HepG2 (cell line): ENCODE measurements around the gene ZNF513. TPM values are rescaled to one million over a fixed set of nuclear protein-coding genes. Genes with fewer than 3 reads are reported as not detected.
A peak's percentile ranks its signal among the peaks of the same experiment; 100 is the strongest.

Source experiments
- ATAC-seq: fragments of 200-7000 bp; cut with Tn5 transposase; 3 replicates; pipeline ENCODE4 v1.9.1; 2020; ENCODE audit warnings: mild to moderate bottlenecking, moderate library complexity
- BruUV-seq: library from RNA; stranded (reverse); fragments of 400-500 nt; replicated peaks from 2 replicates; lab custom pipeline; 2021; lab: Mats Ljungman, UMichigan
- CTCF ChIA-PET: fragments of 300-600 bp; formaldehyde crosslinking; extraction: SDS; loops from one replicate; lab custom pipeline; 2021; ENCODE audit warnings: low total read pairs, inconsistent platforms, low intra/inter-chr PET ratio; lab: Yijun Ruan, JAX
- POLR2A ChIA-PET: fragments of 350-600 bp; sonication (Branson Sonifier 250); formaldehyde crosslinking; loops from one replicate; lab custom pipeline; 2020; ENCODE audit warnings: antibody characterized with exemption, inconsistent platforms; lab: Yijun Ruan, JAX
- DNase-seq: peaks from one replicate; pipeline ENCODE4 v3.0.0-alpha.2; 2015; ENCODE audit warnings: low spot score
- FAIRE-seq: peaks from 3 replicates; lab custom pipeline; 2011; peaks lifted over from hg19 to GRCh38; lab: Jason Lieb, UNC
- H2AFZ ChIP-seq: one replicate; pipeline ENCODE4 v1.6.1; 2011; ENCODE audit warnings: low read length, inconsistent platforms
- H3K27ac ChIP-seq: fragments of 300-600 bp; 3 replicates; pipeline ENCODE4 v1.8.0; 2011; ENCODE audit warnings: mixed run types, mild to moderate bottlenecking, mixed read lengths, low read length, inconsistent platforms; ENCODE audit not compliant: insufficient read depth; ENCODE audit errors: extremely low read length
- H3K27me3 ChIP-seq, 2 experiments: fragments of 200-600 bp in 1 of 2; 2 replicates in 1 of 2; 3 replicates in 1 of 2; pipeline versions ENCODE4 v1.6.0 to v1.8.0; 2011; ENCODE audit warnings: low read length in 2 of 2, mild to moderate bottlenecking in 2 of 2, moderate library complexity in 2 of 2, inconsistent platforms in 1 of 2; ENCODE audit not compliant: insufficient read depth in 2 of 2, control insufficient read depth in 1 of 2
- H3K36me3 ChIP-seq, 2 experiments: fragments of 200-600 bp in 1 of 2; replicated peaks in 1 of 2; 2 replicates in 1 of 2; 3 replicates in 1 of 2; pipeline versions ENCODE4 v1.5.1 to v1.8.0; 2011; ENCODE audit warnings: low read length in 2 of 2, inconsistent platforms in 1 of 2; ENCODE audit not compliant: insufficient read depth in 2 of 2, control insufficient read depth in 1 of 2
- H3K4me1 ChIP-seq: 2 replicates; pipeline ENCODE4 v1.5.1; 2012; ENCODE audit warnings: low read length, inconsistent platforms; ENCODE audit not compliant: insufficient read depth
- H3K4me2 ChIP-seq: 2 replicates; pipeline ENCODE4 v1.6.0; 2011; ENCODE audit warnings: low read depth, low read length, inconsistent platforms
- H3K4me3 ChIP-seq, 3 experiments: fragments of 200-600 bp in 1 of 3; sonication (generic), shearing (Covaris generic) in 1 of 3; replicated peaks in 1 of 3; 2 replicates each; pipeline ENCODE4 v1.5.1; 2011 to 2016; ENCODE audit warnings: low read length in 3 of 3, inconsistent platforms in 2 of 3, low read depth in 2 of 3, mild to moderate bottlenecking in 2 of 3, control low read depth in 1 of 3, mixed read lengths in 1 of 3; ENCODE audit not compliant: insufficient read depth in 1 of 3
- H3K79me2 ChIP-seq: one replicate; pipeline ENCODE4 v1.6.1; 2011; ENCODE audit warnings: low read length, inconsistent platforms; ENCODE audit not compliant: insufficient read depth
- H3K9ac ChIP-seq: 2 replicates; pipeline ENCODE4 v1.6.0; 2011; ENCODE audit warnings: mild to moderate bottlenecking, low read depth, low read length, inconsistent platforms; ENCODE audit not compliant: insufficient read depth
- H3K9me3 ChIP-seq: 2 replicates; pipeline ENCODE4 v1.5.1; 2012; ENCODE audit warnings: mild to moderate bottlenecking, low read length
- H4K20me1 ChIP-seq: 2 replicates; pipeline ENCODE4 v1.6.0; 2011; ENCODE audit warnings: inconsistent platforms, mild to moderate bottlenecking, low read length, moderate library complexity; ENCODE audit not compliant: insufficient read depth
- ARHGAP35 ChIP-seq: sonication (generic); formaldehyde crosslinking; IDR thresholded peaks from 2 replicates; pipeline ENCODE4 v1.9.0; 2022; ENCODE audit warnings: mild to moderate bottlenecking, inconsistent platforms, moderate library complexity, missing genetic modification reagents, borderline replicate concordance
- HMGA1 ChIP-seq: sonication (generic); formaldehyde crosslinking; conservative IDR thresholded peaks from 2 replicates; pipeline ENCODE4 v1.4.0; 2020; ENCODE audit warnings: missing genetic modification reagents
- HMGXB4 ChIP-seq, 2 experiments: sonication (generic) in 1 of 2; formaldehyde crosslinking in 1 of 2; IDR thresholded peaks; 2 replicates each; pipeline versions ENCODE4 v1.4.0 to v1.6.1; 2018 to 2020; ENCODE audit warnings: missing genetic modification reagents in 2 of 2, borderline replicate concordance in 1 of 2, low read depth in 1 of 2, mild to moderate bottlenecking in 1 of 2, missing biosample characterization in 1 of 2
- MIER3 ChIP-seq: IDR thresholded peaks from 2 replicates; pipeline ENCODE4 v1.6.1; 2016; ENCODE audit warnings: missing compliant biosample characterization, borderline replicate concordance
- NBN ChIP-seq: fragments of 450-650 bp; conservative IDR thresholded peaks from 2 replicates; pipeline ENCODE4 v1.6.1; 2017
- NR2F6 ChIP-seq, 2 experiments: IDR thresholded peaks; 2 replicates each; pipeline ENCODE4 v1.6.1; 2016; ENCODE audit warnings: antibody characterized with exemption in 1 of 2, mild to moderate bottlenecking in 1 of 2
- PAF1 ChIP-seq: IDR thresholded peaks from 2 replicates; pipeline ENCODE4 v1.6.1; 2016; ENCODE audit warnings: missing genetic modification reagents, missing compliant biosample characterization
- POLR2AphosphoS5 ChIP-seq: IDR thresholded peaks from 2 replicates; pipeline ENCODE4 v1.6.1; 2012; ENCODE audit warnings: low read depth, low read length
- SALL1 ChIP-seq: sonication (generic); formaldehyde crosslinking; IDR thresholded peaks from 2 replicates; pipeline ENCODE4 v1.8.0; 2022; ENCODE audit warnings: mild to moderate bottlenecking, missing genetic modification reagents
- ZNF143 ChIP-seq: sonication (generic); formaldehyde crosslinking; IDR thresholded peaks from 2 replicates; pipeline ENCODE4 v1.4.0; 2020; ENCODE audit warnings: missing genetic modification reagents
- ZNF572 ChIP-seq: sonication (generic); formaldehyde crosslinking; IDR thresholded peaks from 2 replicates; pipeline ENCODE4 v1.5.1; 2020; ENCODE audit warnings: mild to moderate bottlenecking, missing genetic modification reagents
- ZNF589 ChIP-seq: sonication (generic); formaldehyde crosslinking; conservative IDR thresholded peaks from 2 replicates; pipeline ENCODE4 v1.8.0; 2022; ENCODE audit warnings: mild to moderate bottlenecking, moderate library complexity, missing genetic modification reagents
- ZNF784 ChIP-seq: sonication (generic); formaldehyde crosslinking; IDR thresholded peaks from 2 replicates; pipeline ENCODE4 v1.5.1; 2020; ENCODE audit warnings: missing genetic modification reagents, mild to moderate bottlenecking, borderline replicate concordance
- ZNF839 ChIP-seq: sonication (generic); formaldehyde crosslinking; IDR thresholded peaks from 2 replicates; pipeline ENCODE4 v1.4.0; 2020; ENCODE audit warnings: missing genetic modification reagents, mild to moderate bottlenecking, borderline replicate concordance
- ZSCAN31 ChIP-seq: sonication (generic); formaldehyde crosslinking; IDR thresholded peaks from 2 replicates; pipeline ENCODE4 v1.5.0; 2020; ENCODE audit warnings: low read depth, mild to moderate bottlenecking, missing genetic modification reagents
- ZSCAN5A ChIP-seq: sonication (generic); formaldehyde crosslinking; IDR thresholded peaks from 2 replicates; pipeline ENCODE4 v1.8.0; 2022; ENCODE audit warnings: mild to moderate bottlenecking, missing genetic modification reagents, borderline replicate concordance
- WGBS: methylation state at CpG from one replicate; pipeline ENCODE4 v1.1.6; 2017; ENCODE audit warnings: low lambda C conversion rate; 5-methylcytosine and 5-hydroxymethylcytosine counted together
- in situ Hi-C: cut with HindIII; loops from 2 replicates; pipeline ENCODE4 v1.10.0; 2017; ENCODE audit warnings: low pct_unique_long_range_greater_than_20kb; ENCODE audit not compliant: extremely low pct_ligation_motif_present
- intact Hi-C: fragments of 100-400 bp; cut with micrococcal nuclease; formaldehyde crosslinking; loops from one replicate; pipeline ENCODE4 v1.10.0; 2022; ENCODE audit not compliant: unreplicated experiment
- polyA plus RNA-seq, 8 experiments: library from polyadenylated mRNA; depleted of rRNA in 3 of 8; stranded (reverse) in 7 of 8; unstranded in 1 of 8; fragments of >200 nt; fragmentation: Illumina TruSeq in 4 of 8; extraction: Trizol in 4 of 8; gene quantifications; 2 replicates each; pipeline versions ENCODE4 v1.2.1 to v1.2.3, GENCODE V29; 2011 to 2016; ENCODE audit warnings: low read depth in 4 of 8, missing spikeins in 1 of 8, mixed read lengths in 1 of 8; ENCODE audit not compliant: insufficient read depth in 1 of 8
- total RNA-seq, 5 experiments: library from RNA; depleted of rRNA; stranded (reverse); fragments of >200 nt; fragmentation: Illumina TruSeq; extraction: Trizol; gene quantifications; 2 replicates each; pipeline ENCODE4 v1.2.3, GENCODE V29; 2016; ENCODE audit warnings: low read depth in 1 of 5
- TF ChIP-seq, protein P1 (sequence below): sonication (generic); formaldehyde crosslinking; IDR thresholded peaks from 2 replicates; pipeline ENCODE4 v1.8.1; 2023; ENCODE audit warnings: mild to moderate bottlenecking, missing genetic modification reagents

Gene ZNF513
- total and polyA plus RNA-seq, 2 of the 13 experiments (the other 11 are each of a cell fraction or from before 2014, with no cell fraction given) = 4.9 to 6.3 TPM

DNA sequence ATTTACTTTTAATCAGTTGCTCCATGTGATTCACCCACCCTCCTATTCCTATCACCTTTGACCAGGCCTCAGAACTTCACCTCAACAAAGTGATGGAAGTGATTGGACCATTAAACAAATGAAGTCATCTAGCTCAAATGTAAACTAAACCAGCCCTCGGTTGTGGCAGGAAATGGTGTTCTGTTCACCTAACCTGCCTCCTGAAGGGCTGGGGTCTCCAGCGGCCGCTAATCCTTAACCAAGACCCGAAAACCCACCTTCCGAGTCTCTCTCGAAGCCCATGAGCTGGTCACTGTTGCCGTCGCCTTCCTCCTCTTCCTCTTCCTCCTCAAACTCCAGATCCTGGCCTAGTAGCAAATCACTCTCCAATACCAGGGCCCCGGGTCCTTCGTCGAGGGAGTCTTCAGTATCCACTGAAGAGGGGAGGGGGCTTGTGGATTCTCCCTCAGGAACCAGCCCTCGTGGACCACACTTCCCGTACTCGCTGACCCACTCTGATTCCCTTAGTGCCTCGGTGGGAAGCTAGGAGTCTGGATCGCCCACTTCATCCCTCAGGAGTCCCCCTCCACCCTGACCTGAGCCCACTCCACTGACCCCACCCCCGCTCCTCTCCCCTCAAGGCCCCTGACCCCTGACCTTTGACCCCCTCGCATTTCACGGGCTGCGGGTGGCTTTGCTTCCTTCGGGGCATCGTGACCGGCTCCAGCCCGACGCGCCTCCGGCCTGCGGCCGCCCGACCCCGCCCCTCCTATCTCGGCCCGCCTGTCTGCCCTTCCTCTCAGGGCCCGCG is 503 bp downstream of the ZNF513 start:
- Histone ChIP-seq H3K4me1 (peaks cover 26% of the 10 kb centered on the region), H3K27ac (peak overlapping the region; percentile 85), H3K4me3 (peak overlapping the region; percentile 50 to 75 (median 63)), H3K36me3 (peaks cover 48 to 71% of the 10 kb centered on the region in 2 experiments), H3K27me3 (no peaks in the 10 kb centered on the region), H3K9me3 (no peaks in the 10 kb centered on the region), H3K4me2 (peak overlapping the region; percentile 90), H4K20me1 (peaks cover 3% of the 10 kb centered on the region; the same call in 1 of the 2 replicates), H3K9ac (peak overlapping the region; percentile 75), H3K79me2 (peaks cover 3% of the 10 kb centered on the region), H2AFZ (no peak overlapping the region)
- in situ Hi-C loops (no loop called here), intact Hi-C loops (loop anchor here (10.0 kb wide), 1 partner anchor 125 kb away; no protein-coding TSS in a partner anchor)
- CTCF ChIA-PET = no interaction called here
- 48% methylated on average over 35 of the region's 35 CpGs for WGBS
- BruUV-seq = TSS peak; percentile 33
- DNase-seq (peak; percentile 81), FAIRE-seq (peak; percentile 88), ATAC-seq (peak; percentile 59)
- POLR2A ChIA-PET = interaction anchor here (1.1 to 5.1 kb wide), 9 partner anchors 10 to 87 kb away, joined by 3 to 38 read pairs (median 11); partner anchors contain the start of genes EIF2B4, GTF3C2, MPV17 and NRBP1
- TF ChIP-seq HMGA1 (CRISPR knock-in tag) (no peak), ZSCAN31 (CRISPR knock-in tag) (0 out of 2 replicates have a peak, but pooled peaks have one; percentile 11), POLR2AphosphoS5 (peak; percentile 42), ZNF143 (no peak), ZNF589 (CRISPR knock-in tag) (no peak), SALL1 (CRISPR knock-in tag) (no peak), ARHGAP35 (CRISPR knock-in tag) (peak; percentile 39; the same call in 1 of the 2 replicates), MIER3 (CRISPR knock-in tag) (no peak), ZSCAN5A (CRISPR knock-in tag) (no peak), ZNF839 (CRISPR knock-in tag) (peak; percentile 17; the same call in 1 of the 2 replicates), NBN (no peak), ZNF572 (CRISPR knock-in tag) (peak; percentile 69; the same call in 1 of the 2 replicates), HMGXB4 (CRISPR knock-in tag; IDR thresholded peaks at IDR 0.05; ENCODE audit: borderline replicate concordance in 1 of 2, low read depth in 1 of 2) (peak in 1 of 2 experiments; percentile 53; a peak in 1 of 4 replicates), ZNF784 (CRISPR knock-in tag) (0 out of 2 replicates have a peak, but pooled peaks have one; percentile 16), NR2F6 (IDR thresholded peaks at IDR 0.05) (peak; percentile 88), NR2F6 (CRISPR knock-in tag; IDR thresholded peaks at IDR 0.05) (peak; percentile 79), PAF1 (CRISPR knock-in tag) (0 out of 2 replicates have a peak, but pooled peaks have one; percentile 40)
- TF ChIP-seq, protein P1, sequence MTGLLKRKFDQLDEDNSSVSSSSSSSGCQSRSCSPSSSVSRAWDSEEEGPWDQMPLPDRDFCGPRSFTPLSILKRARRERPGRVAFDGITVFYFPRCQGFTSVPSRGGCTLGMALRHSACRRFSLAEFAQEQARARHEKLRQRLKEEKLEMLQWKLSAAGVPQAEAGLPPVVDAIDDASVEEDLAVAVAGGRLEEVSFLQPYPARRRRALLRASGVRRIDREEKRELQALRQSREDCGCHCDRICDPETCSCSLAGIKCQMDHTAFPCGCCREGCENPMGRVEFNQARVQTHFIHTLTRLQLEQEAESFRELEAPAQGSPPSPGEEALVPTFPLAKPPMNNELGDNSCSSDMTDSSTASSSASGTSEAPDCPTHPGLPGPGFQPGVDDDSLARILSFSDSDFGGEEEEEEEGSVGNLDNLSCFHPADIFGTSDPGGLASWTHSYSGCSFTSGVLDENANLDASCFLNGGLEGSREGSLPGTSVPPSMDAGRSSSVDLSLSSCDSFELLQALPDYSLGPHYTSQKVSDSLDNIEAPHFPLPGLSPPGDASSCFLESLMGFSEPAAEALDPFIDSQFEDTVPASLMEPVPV (CRISPR knock-in tag) = peak; percentile 22; the same call in 1 of the 2 replicates
